Naive B cell (primary cell): Measurements from ENCODE around the gene LRRC40. TPM values are rescaled to one million over a fixed set of nuclear protein-coding genes. Genes with fewer than 3 reads are reported as not detected.
A peak's percentile ranks its signal among the peaks of the same experiment; 100 is the strongest.
"Not testable (repeated sequence)": the region's sequence is repeated elsewhere in the genome, so short reads cannot be mapped to it uniquely, and the experiment has no call there.

Source experiments
- ATAC-seq, 2 donors: fragments of 150-1000 bp; cut with Tn5 transposase; 2 replicates each; pipeline ENCODE4 v1.10.0; 2021; ENCODE audit warnings: low read depth in 2 of 2, mild to moderate bottlenecking in 2 of 2, moderate library complexity in 2 of 2
- DNase-seq: peaks from one replicate; pipeline ENCODE4 v3.0.0; 2022
- H3K27ac Mint-ChIP-seq, 6 donors: one replicate each; pipeline ENCODE4 v1.8.0; 2020 to 2022; ENCODE audit warnings: mild to moderate bottlenecking in 6 of 6, mixed read lengths in 6 of 6, moderate library complexity in 5 of 6, inconsistent platforms in 2 of 6
- H3K27me3 Mint-ChIP-seq, 3 donors: one replicate each; pipeline ENCODE4 v1.8.0; 2021 to 2022; ENCODE audit warnings: mixed read lengths in 3 of 3, mild to moderate bottlenecking in 1 of 3
- H3K36me3 Mint-ChIP-seq, 2 donors: one replicate each; pipeline ENCODE4 v1.8.0; 2020 to 2022; ENCODE audit warnings: mixed read lengths in 2 of 2, inconsistent platforms in 1 of 2, mild to moderate bottlenecking in 1 of 2
- H3K4me1 Mint-ChIP-seq, 3 donors: one replicate each; pipeline ENCODE4 v1.8.0; 2020 to 2022; ENCODE audit warnings: mixed read lengths in 3 of 3, inconsistent platforms in 1 of 3, mild to moderate bottlenecking in 1 of 3, moderate library complexity in 1 of 3
- H3K4me3 Mint-ChIP-seq, 8 donors: one replicate each; pipeline ENCODE4 v1.8.0; 2020 to 2022; ENCODE audit warnings: mild to moderate bottlenecking in 8 of 8, mixed read lengths in 8 of 8, moderate library complexity in 8 of 8, inconsistent platforms in 2 of 8
- H3K9me3 Mint-ChIP-seq, 7 donors: one replicate each; pipeline ENCODE4 v1.8.0; 2020 to 2022; ENCODE audit warnings: mixed read lengths in 7 of 7, mild to moderate bottlenecking in 5 of 7, inconsistent platforms in 2 of 7, moderate library complexity in 1 of 7
- polyA plus RNA-seq, 6 donors: library from polyadenylated mRNA; unstranded; fragments of 300-500 nt; fragmentation: Illumina TruSeq; gene quantifications; one replicate each; pipeline ENCODE4 v1.2.3, GENCODE V29; 2021; ENCODE audit warnings: low read depth in 6 of 6

LRRC40 gene
- polyA plus RNA-seq, 6 donors from 2014 or later, result 4.4 to 9.0 (median 6.4) TPM

- Mint-ChIP-seq H3K4me3 (peak overlapping the region; percentile 82 to 95 (median 90)), H3K27me3 (no peaks in the 10 kb centered on the region), H3K36me3 (no peaks in the 10 kb centered on the region), H3K27ac (peak overlapping the region; percentile 90 to 98 (median 97)), H3K9me3 (no peaks in the 10 kb centered on the region), H3K4me1 (peaks cover 27 to 29% (median 27%) of the 10 kb centered on the region in 3 donors)
- DNase-seq, result no peak
- no peak for ATAC-seq
These were observed 15.3 kb upstream of the LRRC40 start for GRCh38 chr1:70220517-70221237.

- peak overlapping the region; percentile 62 to 90 (median 72) for H3K27ac Mint-ChIP-seq
- H3K4me1 Mint-ChIP-seq, result peaks cover 27 to 29% (median 27%) of the 10 kb centered on the region in 3 donors
- no peaks in the 10 kb centered on the region for H3K36me3 Mint-ChIP-seq
- ATAC-seq, result no peak
- H3K27me3 Mint-ChIP-seq, result no peaks in the 10 kb centered on the region
- no peaks in the 10 kb centered on the region for H3K9me3 Mint-ChIP-seq
- peak overlapping the region in 7 of 8 donors; percentile 1 to 89 (median 60) for H3K4me3 Mint-ChIP-seq
- no peak for DNase-seq
These were observed 14.6 kb upstream of the LRRC40 start for GRCh38 chr1:70220015-70220414.

GRCh38 chr1:70211541-70211940 is 6.2 kb upstream of the LRRC40 start:
- Mint-ChIP-seq H3K9me3 (no peaks in the 10 kb centered on the region), H3K36me3 (no peaks in the 10 kb centered on the region), H3K27ac (no peak overlapping the region), H3K4me1 (peaks cover 11 to 37% (median 16%) of the 10 kb centered on the region in 3 donors), H3K27me3 (no peaks in the 10 kb centered on the region), H3K4me3 (peak overlapping the region in 1 of 8 donors; percentile 22)
- ATAC-seq (no peak), DNase-seq (no peak)

GRCh38 chr1:70210820-70211219 is 5.4 kb upstream of the LRRC40 start:
- Mint-ChIP-seq H3K27me3 (no peaks in the 10 kb centered on the region), H3K27ac (no peak overlapping the region), H3K4me3 (no peak overlapping the region), H3K9me3 (no peaks in the 10 kb centered on the region), H3K36me3 (no peaks in the 10 kb centered on the region), H3K4me1 (peaks cover 11 to 42% (median 16%) of the 10 kb centered on the region in 3 donors)
- no peak for DNase-seq
- no peak for ATAC-seq

- no peaks in the 10 kb centered on the region for H3K27me3 Mint-ChIP-seq
- peak overlapping the region in 3 of 8 donors; percentile 22 to 68 (median 34) for H3K4me3 Mint-ChIP-seq
- H3K9me3 Mint-ChIP-seq, result no peaks in the 10 kb centered on the region
- ATAC-seq (no peak), DNase-seq (no peak)
- no peaks in the 10 kb centered on the region for H3K36me3 Mint-ChIP-seq
- H3K27ac Mint-ChIP-seq, result peak overlapping the region in 2 of 6 donors; percentile 20 to 29
- H3K4me1 Mint-ChIP-seq, result peaks cover 27 to 68% (median 41%) of the 10 kb centered on the region in 3 donors
These were observed 2.9 kb upstream of the LRRC40 start for GRCh38 chr1:70208292-70208691.

GRCh38 chr1:70207492-70207891 is 2.1 kb upstream of the LRRC40 start:
- Mint-ChIP-seq H3K27me3 (no peaks in the 10 kb centered on the region), H3K4me3 (peak overlapping the region in 7 of 8 donors; percentile 66 to 95 (median 84)), H3K36me3 (no peaks in the 10 kb centered on the region), H3K27ac (peak overlapping the region; percentile 30 to 97 (median 80)), H3K9me3 (no peaks in the 10 kb centered on the region), H3K4me1 (peaks cover 31 to 76% (median 48%) of the 10 kb centered on the region in 3 donors)
- ATAC-seq, result no peak
- no peak for DNase-seq

- not testable (repeated sequence) for H3K36me3 Mint-ChIP-seq, ATAC-seq, H3K9me3 Mint-ChIP-seq, H3K27me3 Mint-ChIP-seq, DNase-seq
- Mint-ChIP-seq H3K4me1 (peaks cover 36 to 81% (median 53%) of the 10 kb centered on the region in 3 donors), H3K4me3 (peak overlapping the region in 6 of 8 donors; percentile 92 to 98 (median 95)), H3K27ac (peak overlapping the region in 3 of 6 donors; percentile 97 to 99 (median 99))
These were observed 1.5 kb upstream of the LRRC40 start for GRCh38 chr1:70206833-70207232.

- Mint-ChIP-seq H3K27ac (peak overlapping the region; percentile 97 to 100 (median 99)), H3K9me3 (no peaks in the 10 kb centered on the region), H3K4me3 (peak overlapping the region; percentile 92 to 98 (median 95)), H3K27me3 (no peaks in the 10 kb centered on the region), H3K4me1 (peaks cover 40 to 76% (median 55%) of the 10 kb centered on the region in 3 donors), H3K36me3 (no peaks in the 10 kb centered on the region)
- DNase-seq (no peak), ATAC-seq (peak; percentile 20 to 34)
These were observed 327 bp downstream of the LRRC40 start for GRCh38 chr1:70205071-70205433.

GRCh38 chr1:70204600-70204999 is 779 bp downstream of the LRRC40 start:
- H3K4me1 Mint-ChIP-seq, result peaks cover 40 to 72% (median 51%) of the 10 kb centered on the region in 3 donors
- H3K27ac Mint-ChIP-seq, result peak overlapping the region; percentile 97 to 100 (median 99)
- no peaks in the 10 kb centered on the region for H3K27me3 Mint-ChIP-seq
- ATAC-seq (no peak), DNase-seq (no peak)
- peak overlapping the region; percentile 92 to 98 (median 95) for H3K4me3 Mint-ChIP-seq
- no peaks in the 10 kb centered on the region for H3K9me3 Mint-ChIP-seq
- H3K36me3 Mint-ChIP-seq, result no peaks in the 10 kb centered on the region

- Mint-ChIP-seq H3K27me3 (no peaks in the 10 kb centered on the region), H3K27ac (peak overlapping the region in 4 of 6 donors; percentile 42 to 99 (median 88)), H3K4me3 (peak overlapping the region; percentile 9 to 98 (median 95)), H3K9me3 (no peaks in the 10 kb centered on the region), H3K4me1 (peaks cover 38 to 70% (median 51%) of the 10 kb centered on the region in 3 donors), H3K36me3 (no peaks in the 10 kb centered on the region)
- DNase-seq, result no peak
- no peak for ATAC-seq
These were observed 1.2 kb downstream of the LRRC40 start for GRCh38 chr1:70204139-70204538.

- peak overlapping the region in 1 of 6 donors; percentile 10 for H3K27ac Mint-ChIP-seq
- DNase-seq (no peak), ATAC-seq (no peak)
- peak overlapping the region in 1 of 8 donors; percentile 95 for H3K4me3 Mint-ChIP-seq
- H3K4me1 Mint-ChIP-seq, result peaks cover 30 to 56% (median 44%) of the 10 kb centered on the region in 3 donors
- no peaks in the 10 kb centered on the region for H3K9me3 Mint-ChIP-seq
- no peaks in the 10 kb centered on the region for H3K36me3 Mint-ChIP-seq
- H3K27me3 Mint-ChIP-seq, result no peaks in the 10 kb centered on the region
These were observed 3.1 kb downstream of the LRRC40 start for GRCh38 chr1:70202173-70202758.

GRCh38 chr1:70200065-70200464 is 5.3 kb downstream of the LRRC40 start:
- Mint-ChIP-seq H3K9me3 (no peaks in the 10 kb centered on the region), H3K27me3 (no peaks in the 10 kb centered on the region), H3K36me3 (no peaks in the 10 kb centered on the region), H3K4me3 (no peak overlapping the region), H3K4me1 (peaks cover 24 to 41% (median 36%) of the 10 kb centered on the region in 3 donors), H3K27ac (no peak overlapping the region)
- DNase-seq (no peak), ATAC-seq (no peak)

- no peak for ATAC-seq
These were observed 9.0 kb downstream of the LRRC40 start for GRCh38 chr1:70196333-70196732.

GRCh38 chr1:70195342-70195741 is 10.0 kb downstream of the LRRC40 start:
- Mint-ChIP-seq H3K9me3 (no peaks in the 10 kb centered on the region), H3K4me3 (no peak overlapping the region), H3K4me1 (peaks cover 5 to 23% (median 7%) of the 10 kb centered on the region in 3 donors), H3K27ac (no peak overlapping the region), H3K36me3 (no peaks in the 10 kb centered on the region), H3K27me3 (no peaks in the 10 kb centered on the region)
- no peak for DNase-seq
- ATAC-seq, result no peak

More at GRCh38 chr1:70196333-70196732, 9.0 kb downstream of the LRRC40 start:
- H3K4me3 Mint-ChIP-seq, result no peak overlapping the region
- no peak for DNase-seq
- H3K9me3 Mint-ChIP-seq, result no peaks in the 10 kb centered on the region
- no peak overlapping the region for H3K27ac Mint-ChIP-seq
- peaks cover 10 to 23% (median 11%) of the 10 kb centered on the region in 3 donors for H3K4me1 Mint-ChIP-seq
- H3K27me3 Mint-ChIP-seq, result no peaks in the 10 kb centered on the region
- H3K36me3 Mint-ChIP-seq, result no peaks in the 10 kb centered on the region
